ENCODE measurements around the gene LILRA1. TPM values are rescaled to one million over a fixed set of nuclear protein-coding genes. Genes with fewer than 3 reads are reported as not detected.
A peak's percentile ranks its signal among the peaks of the same experiment; 100 is the strongest.

The LILRA1 gene
- total and polyA plus RNA-seq, 2 of the 13 experiments (the other 11 are each of a cell fraction or from before 2014, with no cell fraction given) = not detected

DNA sequence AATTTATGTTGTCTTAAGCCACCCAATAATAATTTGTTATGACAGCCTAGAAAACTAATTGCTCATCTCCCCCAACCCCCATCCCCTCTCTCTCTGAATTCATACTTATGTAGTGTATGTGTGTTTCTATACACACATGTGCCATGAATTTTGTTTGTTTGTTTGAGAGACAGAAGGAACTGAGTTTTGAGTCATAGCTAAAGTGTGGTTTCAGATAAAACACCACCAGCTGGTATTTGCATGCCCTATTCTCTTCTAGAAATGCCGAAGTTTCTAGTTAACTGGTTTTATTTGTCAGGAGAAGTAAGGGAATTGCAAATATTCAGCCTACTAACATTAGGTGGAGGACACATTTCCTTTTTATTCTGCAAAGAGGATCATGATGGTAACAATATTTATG lies 37.2 kb upstream of the LILRA1 start (continued):
- no peak for TF ChIP-seq CENPT (CRISPR knock-in tag; IDR thresholded peaks at IDR 0.05; ENCODE audit: low read depth)

DNA sequence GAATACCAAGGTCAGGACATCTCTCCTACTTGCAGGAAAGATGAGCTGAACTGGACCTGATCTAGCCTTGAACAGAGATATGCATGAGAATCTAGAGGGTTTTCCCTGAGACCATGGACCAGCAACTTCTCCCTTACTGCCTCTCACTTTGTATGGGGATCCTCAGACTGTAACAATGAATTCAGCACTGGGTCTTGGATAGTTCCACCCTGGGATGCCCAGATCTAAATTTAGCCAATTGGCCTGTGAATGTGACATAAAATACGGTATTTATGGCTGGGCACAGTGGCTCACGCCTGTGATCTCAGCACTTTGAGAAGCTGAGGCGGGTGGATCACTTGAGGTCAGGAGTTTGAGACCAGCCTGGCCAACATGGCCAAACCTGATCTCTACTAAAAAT lies 35.1 kb upstream of the LILRA1 start:
- 13% methylated on average over 3 of the region's 3 CpGs for WGBS (ENCODE audit: low lambda C conversion rate)
- ChIA-PET CTCF (ENCODE audit: low intra/inter-chr PET ratio, low total read pairs) (no interaction called here), POLR2A (no interaction called here)
- no peak overlapping the region for H2AFZ ChIP-seq (ENCODE audit: low read length)
- no peak overlapping the region for H3K27ac ChIP-seq (ENCODE audit: extremely low read length, insufficient read depth, low read length)
- no peaks in the 10 kb centered on the region for H3K9me3 ChIP-seq (ENCODE audit: low read length)
- no peak overlapping the region for H3K4me3 ChIP-seq (replicated peaks in 1 of 3; ENCODE audit: insufficient read depth in 1 of 3, low read depth in 2 of 3, low read length in 3 of 3)
- in situ Hi-C loops (cut with HindIII; ENCODE audit: extremely low pct_ligation_motif_present, low pct_unique_long_range_greater_than_20kb) (no loop called here), intact Hi-C loops (cut with micrococcal nuclease; ENCODE audit: unreplicated experiment) (no loop called here)
- DNase-seq (ENCODE audit: low spot score) (no peak), FAIRE-seq (no peak), ATAC-seq (no peak)
- no peaks in the 10 kb centered on the region for H3K79me2 ChIP-seq (ENCODE audit: insufficient read depth, low read length)
- TF ChIP-seq REST (IDR thresholded peaks at IDR 0.05; ENCODE audit: borderline replicate concordance in 1 of 2, low read depth in 1 of 2, low read length in 2 of 2) (peak; percentile 11 to 87), ZNF660 (CRISPR knock-in tag; IDR thresholded peaks at IDR 0.05; ENCODE audit: borderline replicate concordance, low read depth) (no peak), MIER2 (CRISPR knock-in tag; IDR thresholded peaks at IDR 0.05) (peak; percentile 72), ATF5 (CRISPR knock-in tag; IDR thresholded peaks at IDR 0.05; ENCODE audit: low read depth) (no peak), ZFP62 (CRISPR knock-in tag; IDR thresholded peaks at IDR 0.05) (no peak)
- TF ChIP-seq, protein P1, sequence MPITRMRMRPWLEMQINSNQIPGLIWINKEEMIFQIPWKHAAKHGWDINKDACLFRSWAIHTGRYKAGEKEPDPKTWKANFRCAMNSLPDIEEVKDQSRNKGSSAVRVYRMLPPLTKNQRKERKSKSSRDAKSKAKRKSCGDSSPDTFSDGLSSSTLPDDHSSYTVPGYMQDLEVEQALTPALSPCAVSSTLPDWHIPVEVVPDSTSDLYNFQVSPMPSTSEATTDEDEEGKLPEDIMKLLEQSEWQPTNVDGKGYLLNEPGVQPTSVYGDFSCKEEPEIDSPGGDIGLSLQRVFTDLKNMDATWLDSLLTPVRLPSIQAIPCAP (CRISPR knock-in tag; IDR thresholded peaks at IDR 0.05; ENCODE audit: low read depth) = no peak
- H3K36me3 ChIP-seq (replicated peaks in 1 of 2; ENCODE audit: control insufficient read depth in 1 of 2, insufficient read depth in 2 of 2, low read length in 2 of 2) = no peaks in the 10 kb centered on the region
- H3K27me3 ChIP-seq (ENCODE audit: control insufficient read depth in 1 of 2, insufficient read depth in 2 of 2, low read length in 2 of 2) = no peaks in the 10 kb centered on the region; a peak in 1 of 5 replicates
- no TSS peak for BruUV-seq (replicated peaks)
- H3K9ac ChIP-seq (ENCODE audit: insufficient read depth, low read depth, low read length) = no peak overlapping the region
- H3K4me2 ChIP-seq (ENCODE audit: low read depth, low read length) = no peak overlapping the region
- H3K4me1 ChIP-seq (ENCODE audit: insufficient read depth, low read length) = no peaks in the 10 kb centered on the region
- H4K20me1 ChIP-seq (ENCODE audit: insufficient read depth, low read length) = no peaks in the 10 kb centered on the region

Data from HepG2 (cell line).